Measurements from ENCODE around the gene RGS3. TPM values are rescaled to one million over a fixed set of nuclear protein-coding genes. Genes with fewer than 3 reads are reported as not detected.

Gene RGS3
- total and polyA plus RNA-seq, 12 donors, result 65.4 to 201 (median 132) TPM

DNA sequence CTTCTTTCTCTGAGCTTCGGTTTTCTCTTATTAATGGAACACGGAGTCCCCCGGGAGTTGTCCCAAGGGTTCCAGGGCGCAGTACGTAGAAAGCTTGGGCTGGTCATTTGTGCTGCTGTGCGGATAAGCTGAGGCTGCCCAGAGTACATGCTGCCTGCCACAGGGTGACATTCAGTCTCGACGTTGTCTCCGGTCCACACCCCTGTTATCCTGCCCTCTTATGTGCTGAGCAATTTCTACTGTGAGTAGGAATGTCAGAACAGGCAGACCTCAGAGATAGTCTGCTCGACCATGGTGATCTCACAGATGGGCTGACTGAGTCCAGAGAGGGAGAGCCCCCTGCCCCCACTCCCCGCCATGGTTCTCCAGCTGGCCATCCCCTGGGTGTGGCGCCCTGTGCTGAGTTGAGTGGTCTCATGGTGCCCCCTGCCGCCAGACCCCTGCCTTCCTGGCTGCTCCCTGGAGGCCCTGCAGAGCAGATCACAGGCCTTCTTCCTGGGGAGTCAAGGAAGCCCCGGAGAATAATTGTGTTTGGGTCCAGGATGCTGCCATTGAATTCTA, 124.0 kb downstream of the RGS3 start:
- H3K27ac ChIP-seq, result peak overlapping the region; percentile 33 to 98 (median 81)
- no peaks in the 10 kb centered on the region for H3K27me3 ChIP-seq
- 27 to 29% methylated on average over 14 of the region's 14 CpGs for WGBS, 2 donors
- no peak overlapping the region for H3K4me3 ChIP-seq
- H3K36me3 ChIP-seq, result peaks cover 0 to 62% (median 20%) of the 10 kb centered on the region in 9 donors
- ATAC-seq (peak; percentile 68 to 81 (median 72)), DNase-seq (peak; percentile 79 to 81)
- peaks cover 28 to 98% (median 76%) of the 10 kb centered on the region in 9 donors for H3K4me1 ChIP-seq
- no peaks in the 10 kb centered on the region for H3K9me3 ChIP-seq
- intact Hi-C loops (cut with DNase I), result loop anchor here (1.0 to 10.0 kb wide), 9 partner anchors 63 to 313 kb away; partner anchors contain the start of genes CDC26 (in 4 of the 10), PRPF4 (in 4 of the 10) and ALAD (in 1 of the 10)
- TF ChIP-seq CTCF (IDR thresholded peaks at IDR 0.05), result peak; percentile 32 to 81 (median 66)

DNA sequence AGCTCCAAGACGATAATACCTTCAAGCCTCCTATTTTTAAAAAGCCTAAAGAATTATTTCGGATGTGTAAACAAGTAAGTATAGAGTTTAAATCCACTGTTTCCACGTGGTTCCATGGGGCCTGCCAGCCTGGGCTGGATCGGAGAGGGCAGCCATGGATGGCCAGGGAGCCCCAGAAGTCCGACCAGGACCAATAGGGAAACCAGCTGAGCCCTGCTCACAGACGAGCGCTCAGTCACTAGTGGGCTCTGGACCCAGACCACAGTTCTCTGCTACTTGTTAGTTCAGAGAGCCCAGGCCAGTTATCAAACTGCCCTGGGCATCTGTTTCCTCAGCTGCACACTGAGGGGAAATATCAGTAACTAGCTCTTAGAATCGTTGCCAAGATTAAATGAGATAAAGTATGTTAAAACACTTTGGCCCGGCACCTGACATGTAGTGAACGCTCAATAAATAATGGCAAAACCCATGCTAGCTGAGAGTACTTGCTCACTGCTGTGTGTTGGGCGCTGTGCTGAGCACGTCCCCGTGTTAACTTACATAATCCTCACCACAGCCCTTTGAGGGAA, 124.8 kb downstream of the RGS3 start:
- intact Hi-C loops (cut with DNase I), result loop anchor here in 8 of 10 donors (2.0 to 10.0 kb wide), 8 partner anchors 64 to 314 kb away; partner anchors contain the start of genes CDC26 (in 4 of the 8) and PRPF4 (in 4 of the 8)
- no peak for DNase-seq
- Histone ChIP-seq H3K27me3 (no peaks in the 10 kb centered on the region), H3K36me3 (peaks cover 0 to 57% (median 20%) of the 10 kb centered on the region in 9 donors), H3K4me3 (no peak overlapping the region), H3K27ac (peak overlapping the region; percentile 33 to 98 (median 81)), H3K4me1 (peaks cover 35 to 98% (median 79%) of the 10 kb centered on the region in 9 donors), H3K9me3 (no peaks in the 10 kb centered on the region)
- 47 to 58% methylated on average over 13 of the region's 13 CpGs for WGBS, 2 donors
- TF ChIP-seq CTCF (IDR thresholded peaks at IDR 0.05), result no peak
- ATAC-seq, result peak in 1 of 8 donors; percentile 2

DNA sequence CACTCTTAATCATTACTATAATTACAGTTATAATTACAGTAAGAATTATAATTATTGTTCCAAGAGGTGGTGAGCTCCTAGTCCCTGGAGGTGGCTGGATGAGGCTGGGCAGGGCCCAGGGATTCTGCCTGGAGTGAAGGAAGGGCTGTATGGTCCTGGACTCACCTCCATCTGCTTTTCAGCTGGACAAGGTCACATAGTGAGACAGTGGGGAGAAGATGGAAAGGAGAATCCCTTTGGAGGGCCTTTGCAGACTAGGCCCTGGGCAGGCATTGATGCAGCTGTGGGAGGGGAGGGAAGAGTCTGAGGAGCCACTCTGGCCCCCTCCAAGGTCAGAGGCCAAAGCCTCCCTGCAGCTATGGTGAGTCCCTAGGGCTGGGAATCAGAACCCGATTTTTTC, 125.4 kb downstream of the RGS3 start:
- no peak for TF ChIP-seq CTCF (IDR thresholded peaks at IDR 0.05)
- 42 to 47% methylated on average over 1 of the region's 1 CpG for WGBS, 2 donors
- intact Hi-C loops (cut with DNase I), result loop anchor here in 8 of 10 donors (2.0 to 10.0 kb wide), 8 partner anchors 64 to 314 kb away; partner anchors contain the start of genes CDC26 (in 4 of the 8) and PRPF4 (in 4 of the 8)

DNA sequence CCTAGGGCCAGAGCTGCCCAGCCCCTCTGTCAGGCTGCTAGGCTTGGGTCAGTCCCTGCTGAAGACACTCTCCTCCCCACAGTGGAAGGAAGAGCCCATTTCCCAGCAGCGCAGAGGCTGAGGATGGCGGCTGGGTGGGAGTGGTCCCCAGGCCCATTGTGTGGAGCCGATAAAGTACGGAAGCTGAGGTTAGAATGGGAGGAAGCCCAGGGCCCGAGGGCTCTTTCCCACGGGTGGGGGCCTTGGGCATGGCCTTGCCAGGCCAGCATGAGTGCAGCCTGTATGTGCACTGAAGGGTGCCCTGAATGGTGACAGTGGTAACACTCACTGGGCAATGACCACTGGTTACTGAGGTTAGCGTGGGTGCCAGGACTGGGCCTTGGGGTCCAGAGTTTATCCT, 125.9 kb downstream of the RGS3 start:
- peaks cover 0 to 52% (median 10%) of the 10 kb centered on the region in 9 donors for H3K36me3 ChIP-seq
- H3K27me3 ChIP-seq, result no peaks in the 10 kb centered on the region
- 52 to 66% methylated on average over 7 of the region's 7 CpGs for WGBS, 2 donors
- H3K4me3 ChIP-seq, result peak overlapping the region in 1 of 10 donors; percentile 9
- ATAC-seq, result peak; percentile 7 to 45 (median 24)
- peaks cover 39 to 92% (median 86%) of the 10 kb centered on the region in 9 donors for H3K4me1 ChIP-seq
- H3K9me3 ChIP-seq, result no peaks in the 10 kb centered on the region
- DNase-seq, result peak; percentile 66 to 75
- intact Hi-C loops (cut with DNase I), result loop anchor here in 8 of 10 donors (2.0 to 10.0 kb wide), 8 partner anchors 65 to 315 kb away; partner anchors contain the start of genes CDC26 (in 4 of the 8) and PRPF4 (in 4 of the 8)
- no peak for TF ChIP-seq CTCF (IDR thresholded peaks at IDR 0.05)
- H3K27ac ChIP-seq, result peak overlapping the region; percentile 62 to 98 (median 81)

More for the DNA sequence above, 125.4 kb downstream of the RGS3 start:
- peaks cover 0 to 52% (median 15%) of the 10 kb centered on the region in 9 donors for H3K36me3 ChIP-seq
- ATAC-seq (no peak), DNase-seq (no peak)
- H3K27me3 ChIP-seq, result no peaks in the 10 kb centered on the region
- peaks cover 39 to 97% (median 83%) of the 10 kb centered on the region in 9 donors for H3K4me1 ChIP-seq
- H3K4me3 ChIP-seq, result peak overlapping the region in 1 of 10 donors; percentile 9
- no peaks in the 10 kb centered on the region for H3K9me3 ChIP-seq
- H3K27ac ChIP-seq, result peak overlapping the region; percentile 33 to 98 (median 81)
